ENCODE results near the gene SOST. TPM values are rescaled to one million over a fixed set of nuclear protein-coding genes. Genes with fewer than 3 reads are reported as not detected.

The SOST gene
- total and polyA plus RNA-seq, 2 donors from 2014 or later = 0.09 to 15.1 TPM

DNA sequence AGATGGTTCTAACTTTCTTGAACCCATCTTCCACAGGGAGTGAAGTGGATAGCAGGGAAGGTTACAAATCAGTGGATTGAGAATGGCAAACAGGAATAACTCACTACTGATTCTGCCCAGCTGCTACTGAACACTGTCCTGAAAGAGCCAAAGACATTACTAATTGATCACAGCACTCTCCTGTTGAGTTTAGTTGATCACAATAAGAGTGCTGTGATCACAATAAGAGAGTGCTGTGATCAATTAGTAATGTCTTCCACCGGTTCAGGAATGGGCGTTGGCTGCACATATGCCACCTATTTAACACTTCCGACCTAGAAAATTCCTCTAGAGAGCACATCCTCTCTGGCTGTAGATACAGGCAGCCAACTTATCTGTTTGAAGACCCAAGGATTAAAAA lies 33.0 kb upstream of the SOST start:
- Histone ChIP-seq H3K4me1 (ENCODE audit: control insufficient read depth in 2 of 3, insufficient read depth in 2 of 3, low read depth in 1 of 3, low read length in 3 of 3) (peaks cover 0 to 3% (median 0%) of the 10 kb centered on the region in 3 donors), H3K27ac (ENCODE audit: low read depth in 2 of 2, low read length in 2 of 2) (no peak overlapping the region), H3K36me3 (ENCODE audit: control insufficient read depth in 2 of 3, insufficient read depth in 3 of 3, low read length in 3 of 3) (no peaks in the 10 kb centered on the region), H3K4me3 (ENCODE audit: low read length in 3 of 3) (peak overlapping the region in 1 of 3 donors; percentile 25), H3K9me3 (ENCODE audit: control insufficient read depth in 2 of 3, insufficient read depth in 1 of 3, low read length in 3 of 3) (no peaks in the 10 kb centered on the region), H3K9ac (ENCODE audit: low read length in 3 of 3) (no peak overlapping the region), H3K27me3 (ENCODE audit: control insufficient read depth, insufficient read depth, low read length) (no peaks in the 10 kb centered on the region)
- DNase-seq = peak in 2 of 5 donors; percentile 49 to 72
- intact Hi-C loops (cut with DNase I) = no loop called here
- TF ChIP-seq, protein P1, sequence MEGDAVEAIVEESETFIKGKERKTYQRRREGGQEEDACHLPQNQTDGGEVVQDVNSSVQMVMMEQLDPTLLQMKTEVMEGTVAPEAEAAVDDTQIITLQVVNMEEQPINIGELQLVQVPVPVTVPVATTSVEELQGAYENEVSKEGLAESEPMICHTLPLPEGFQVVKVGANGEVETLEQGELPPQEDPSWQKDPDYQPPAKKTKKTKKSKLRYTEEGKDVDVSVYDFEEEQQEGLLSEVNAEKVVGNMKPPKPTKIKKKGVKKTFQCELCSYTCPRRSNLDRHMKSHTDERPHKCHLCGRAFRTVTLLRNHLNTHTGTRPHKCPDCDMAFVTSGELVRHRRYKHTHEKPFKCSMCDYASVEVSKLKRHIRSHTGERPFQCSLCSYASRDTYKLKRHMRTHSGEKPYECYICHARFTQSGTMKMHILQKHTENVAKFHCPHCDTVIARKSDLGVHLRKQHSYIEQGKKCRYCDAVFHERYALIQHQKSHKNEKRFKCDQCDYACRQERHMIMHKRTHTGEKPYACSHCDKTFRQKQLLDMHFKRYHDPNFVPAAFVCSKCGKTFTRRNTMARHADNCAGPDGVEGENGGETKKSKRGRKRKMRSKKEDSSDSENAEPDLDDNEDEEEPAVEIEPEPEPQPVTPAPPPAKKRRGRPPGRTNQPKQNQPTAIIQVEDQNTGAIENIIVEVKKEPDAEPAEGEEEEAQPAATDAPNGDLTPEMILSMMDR (IDR thresholded peaks at IDR 0.05; ENCODE audit: borderline replicate concordance, extremely low read depth, insufficient read depth) = no peak
- no peak for FAIRE-seq

DNA sequence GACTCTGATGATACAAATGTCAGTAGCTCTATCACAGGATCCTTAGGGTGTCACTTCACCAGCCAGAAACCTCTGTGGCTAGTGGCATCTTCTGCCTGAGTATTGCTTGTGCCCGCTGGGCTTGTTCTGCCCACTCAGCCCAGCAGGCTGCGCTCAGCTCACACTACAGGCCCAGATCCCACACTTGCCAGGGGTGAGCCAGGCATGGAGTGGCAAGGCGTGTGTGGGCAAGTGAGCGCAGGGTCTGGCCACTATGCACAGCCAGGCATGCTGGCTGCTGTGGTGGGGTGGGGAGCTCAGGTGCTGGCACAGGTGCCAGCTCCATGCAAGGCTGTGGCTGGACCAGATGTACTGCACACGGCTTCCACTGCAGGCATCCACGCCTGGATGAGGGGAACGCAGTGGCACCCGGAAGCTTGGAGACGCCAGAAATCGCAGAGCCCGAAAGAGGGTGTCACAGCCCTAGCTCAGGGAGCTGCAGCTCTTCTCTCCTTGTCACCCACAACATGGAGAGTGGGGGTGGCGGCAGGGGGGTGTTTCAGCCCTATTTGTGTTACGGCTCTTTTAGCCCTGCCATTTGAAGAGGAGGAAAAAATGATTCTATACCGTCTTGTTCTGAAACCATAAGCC lies 31.8 kb upstream of the SOST start:
- Histone ChIP-seq H3K4me1 (ENCODE audit: control insufficient read depth in 2 of 3, insufficient read depth in 2 of 3, low read depth in 1 of 3, low read length in 3 of 3) (peaks cover 0 to 3% (median 0%) of the 10 kb centered on the region in 3 donors), H3K27ac (ENCODE audit: low read depth in 2 of 2, low read length in 2 of 2) (no peak overlapping the region), H3K9me3 (ENCODE audit: control insufficient read depth in 2 of 3, insufficient read depth in 1 of 3, low read length in 3 of 3) (no peaks in the 10 kb centered on the region), H3K4me3 (ENCODE audit: low read length in 3 of 3) (no peak overlapping the region), H3K9ac (ENCODE audit: low read length in 3 of 3) (no peak overlapping the region), H3K36me3 (ENCODE audit: control insufficient read depth in 2 of 3, insufficient read depth in 3 of 3, low read length in 3 of 3) (no peaks in the 10 kb centered on the region), H3K27me3 (ENCODE audit: control insufficient read depth, insufficient read depth, low read length) (no peaks in the 10 kb centered on the region)
- DNase-seq = peak in 1 of 5 donors; percentile 49
- intact Hi-C loops (cut with DNase I) = no loop called here
- TF ChIP-seq, protein P1 (IDR thresholded peaks at IDR 0.05; ENCODE audit: borderline replicate concordance, extremely low read depth, insufficient read depth) = no peak
- FAIRE-seq = no peak

DNA sequence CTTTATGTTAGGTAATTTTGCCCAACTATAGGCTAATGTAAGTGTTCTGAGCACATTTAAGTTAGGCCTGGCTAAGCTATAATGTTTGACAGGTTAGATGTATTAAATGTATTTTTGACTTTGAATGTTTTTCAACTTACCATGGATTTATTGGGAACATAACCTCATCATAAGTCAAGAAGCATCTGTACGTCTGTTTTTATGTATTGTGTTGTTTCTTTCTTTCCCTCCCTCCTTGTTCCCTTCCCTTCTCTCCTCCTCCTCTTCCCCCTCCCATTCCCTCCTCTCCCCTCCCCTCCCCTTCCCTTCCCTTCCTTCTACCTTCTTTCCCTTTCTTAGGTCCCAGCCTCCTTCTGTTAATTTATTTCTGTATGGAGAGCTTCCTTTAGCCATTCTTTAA lies 30.9 kb upstream of the SOST start:
- H3K27me3 ChIP-seq (ENCODE audit: control insufficient read depth, insufficient read depth, low read length) = no peaks in the 10 kb centered on the region
- no peak overlapping the region for H3K9ac ChIP-seq (ENCODE audit: low read length in 3 of 3)
- intact Hi-C loops (cut with DNase I) = loop anchor here (10.0 kb wide), 1 partner anchor 55 kb away; the partner anchor contains the start of gene CD300LG
- DNase-seq = no peak
- no peak overlapping the region for H3K27ac ChIP-seq (ENCODE audit: low read depth in 2 of 2, low read length in 2 of 2)
- H3K9me3 ChIP-seq (ENCODE audit: control insufficient read depth in 2 of 3, insufficient read depth in 1 of 3, low read length in 3 of 3) = no peaks in the 10 kb centered on the region
- FAIRE-seq = no peak
- TF ChIP-seq, protein P1 (IDR thresholded peaks at IDR 0.05; ENCODE audit: borderline replicate concordance, extremely low read depth, insufficient read depth) = no peak
- no peaks in the 10 kb centered on the region for H3K36me3 ChIP-seq (ENCODE audit: control insufficient read depth in 2 of 3, insufficient read depth in 3 of 3, low read length in 3 of 3)
- H3K4me1 ChIP-seq (ENCODE audit: control insufficient read depth in 2 of 3, insufficient read depth in 2 of 3, low read depth in 1 of 3, low read length in 3 of 3) = peaks cover 0 to 3% (median 0%) of the 10 kb centered on the region in 3 donors
- H3K4me3 ChIP-seq (ENCODE audit: low read length in 3 of 3) = no peak overlapping the region

Data from kidney (tissue), 14 donors.